ENCODE data around the gene ERICH2.
A peak's percentile ranks its signal among the peaks of the same experiment; 100 is the strongest.

ERICH2 gene

GRCh38 chr2:170843656-170844055 is 73.5 kb downstream of the ERICH2 start:
- peak; percentile 53 for DNase-seq

- no peak for DNase-seq
These were observed 75.2 kb downstream of the ERICH2 start for GRCh38 chr2:170845343-170845742.

DNA sequence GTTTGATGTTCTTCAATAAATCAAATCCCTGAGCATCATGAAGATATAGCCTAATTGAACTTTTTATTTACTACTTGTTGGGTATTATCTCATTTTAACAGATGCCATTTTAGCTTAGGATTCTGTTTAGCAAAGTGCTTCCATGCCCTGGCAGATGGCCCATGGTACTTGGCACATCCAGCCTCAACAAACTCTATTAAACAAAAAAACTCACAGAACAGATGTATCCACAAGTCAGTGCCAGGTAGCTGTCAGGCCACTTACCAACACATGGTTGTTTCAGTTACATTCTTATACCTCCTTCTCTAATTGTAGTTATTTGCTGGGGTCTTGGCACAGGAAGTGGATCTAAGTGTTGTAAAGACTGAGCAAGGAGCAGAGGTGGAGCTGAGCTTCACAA is 76.1 kb downstream of the ERICH2 start:
- DNase-seq, result no peak

DNA sequence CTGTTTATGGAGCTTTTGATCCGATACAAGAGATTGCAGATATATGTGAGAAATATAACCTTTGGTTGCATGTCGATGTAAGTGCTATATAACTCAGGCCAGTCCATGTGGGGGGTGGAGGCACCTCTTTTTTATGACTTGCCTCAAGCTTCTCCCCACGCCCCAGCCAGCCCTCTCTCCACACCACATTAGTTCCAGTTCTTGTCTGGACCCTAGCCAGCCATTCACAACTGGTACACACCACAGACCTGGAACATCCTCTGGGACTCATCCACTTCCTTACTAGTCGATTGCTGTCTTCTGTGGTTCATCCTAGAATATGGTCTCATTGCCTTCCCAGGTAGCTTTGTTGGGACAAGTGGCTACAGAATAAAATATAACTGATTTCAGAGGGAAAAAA is 77.5 kb downstream of the ERICH2 start:
- no peak for DNase-seq

Data from NCI-H226 (cell line).